SK-N-SH treated with all-trans-retinoic acid at 6 μM for 48 hours (cell line): ENCODE data around the gene TIAM1.

Experiments used
- ATAC-seq: fragments of 200-7000 bp; cut with Tn5 transposase; 3 replicates; pipeline ENCODE4 v1.9.1; 2020; ENCODE audit warnings: mild to moderate bottlenecking, moderate library complexity
- ARNTL ChIP-seq: fragments of 450-650 bp; formaldehyde crosslinking; IDR thresholded peaks from 2 replicates; pipeline ENCODE4 v1.5.0; 2020; ENCODE audit warnings: low read depth, mild to moderate bottlenecking, moderate library complexity, borderline replicate concordance
- CREB5 ChIP-seq: fragments of 250-450 bp; sonication (Bioruptor Pico); IDR thresholded peaks from 2 replicates; pipeline ENCODE4 v1.5.1; 2020; ENCODE audit warnings: low read depth, mild to moderate bottlenecking, moderate library complexity
- CSDC2 ChIP-seq: fragments of 250-450 bp; sonication (Bioruptor Pico); IDR thresholded peaks from 2 replicates; pipeline ENCODE4 v1.5.0; 2020; ENCODE audit warnings: mild to moderate bottlenecking, moderate library complexity
- ESRRG ChIP-seq: fragments of 250-450 bp; sonication (Bioruptor Pico); IDR thresholded peaks from 2 replicates; pipeline ENCODE4 v1.6.1; 2021; ENCODE audit warnings: mild to moderate bottlenecking
- GLIS3 ChIP-seq: fragments of 250-450 bp; sonication (Bioruptor Pico); IDR thresholded peaks from 2 replicates; pipeline ENCODE4 v1.5.0; 2020; ENCODE audit warnings: mild to moderate bottlenecking, moderate library complexity
- ISL1 ChIP-seq: fragments of 250-450 bp; sonication (Bioruptor Pico); IDR thresholded peaks from 2 replicates; pipeline ENCODE4 v2.1.2; 2022; ENCODE audit warnings: mild to moderate bottlenecking, moderate library complexity
- PPARA ChIP-seq: fragments of 250-450 bp; sonication (Bioruptor Pico); IDR thresholded peaks from 2 replicates; pipeline ENCODE4 v1.5.0; 2020; ENCODE audit warnings: mild to moderate bottlenecking, borderline replicate concordance
- RARB ChIP-seq: fragments of 250-450 bp; sonication (Bioruptor Pico); IDR thresholded peaks from 2 replicates; pipeline ENCODE4 v1.8.0; 2021; ENCODE audit warnings: mild to moderate bottlenecking, moderate library complexity
- SNAI2 ChIP-seq: fragments of 250-450 bp; sonication (Bioruptor Pico); IDR thresholded peaks from 2 replicates; pipeline ENCODE4 v1.5.0; 2020; ENCODE audit warnings: mild to moderate bottlenecking, moderate library complexity
- TCF4 ChIP-seq: fragments of 250-450 bp; sonication (Bioruptor Pico); IDR thresholded peaks from 2 replicates; pipeline ENCODE4 v1.8.0; 2021; ENCODE audit warnings: mild to moderate bottlenecking, moderate library complexity, borderline replicate concordance
- TOX ChIP-seq: fragments of 250-450 bp; sonication (Bioruptor Pico); IDR thresholded peaks from 2 replicates; pipeline ENCODE4 v1.8.0; 2021; ENCODE audit warnings: mild to moderate bottlenecking, moderate library complexity, borderline replicate concordance
- TSHZ2 ChIP-seq: fragments of 250-450 bp; sonication (Bioruptor Pico); IDR thresholded peaks from 2 replicates; pipeline ENCODE4 v1.5.0; 2020; ENCODE audit warnings: mild to moderate bottlenecking, moderate library complexity
- ZC3H10 ChIP-seq: fragments of 250-450 bp; sonication (Bioruptor Pico); IDR thresholded peaks from 2 replicates; pipeline ENCODE4 v1.5.1; 2021; ENCODE audit warnings: mild to moderate bottlenecking, moderate library complexity
- ZFP3 ChIP-seq: fragments of 250-450 bp; sonication (Bioruptor Pico); IDR thresholded peaks from 2 replicates; pipeline ENCODE4 v1.5.0; 2020; ENCODE audit warnings: mild to moderate bottlenecking, moderate library complexity
- ZFP30 ChIP-seq: fragments of 450-650 bp; formaldehyde crosslinking; IDR thresholded peaks from 2 replicates; pipeline ENCODE4 v1.5.0; 2022; ENCODE audit warnings: mild to moderate bottlenecking, moderate library complexity
- ZNF565 ChIP-seq: fragments of 450-650 bp; formaldehyde crosslinking; conservative IDR thresholded peaks from 2 replicates; pipeline ENCODE4 v1.5.0; 2020; ENCODE audit warnings: low read depth, mild to moderate bottlenecking, moderate library complexity
- ZNF70 ChIP-seq: fragments of 450-650 bp; formaldehyde crosslinking; IDR thresholded peaks from 2 replicates; pipeline ENCODE4 v1.5.0; 2020; ENCODE audit warnings: mild to moderate bottlenecking, moderate library complexity
- ZNF8 ChIP-seq: fragments of 450-650 bp; formaldehyde crosslinking; IDR thresholded peaks from 2 replicates; pipeline ENCODE4 v1.5.0; 2020; ENCODE audit warnings: mild to moderate bottlenecking, moderate library complexity
- TF ChIP-seq, protein P1 (sequence below): fragments of 250-450 bp; sonication (Bioruptor Pico); IDR thresholded peaks from 2 replicates; pipeline ENCODE4 v1.8.0; 2021; ENCODE audit warnings: low read depth, mild to moderate bottlenecking, moderate library complexity, borderline replicate concordance
- TF ChIP-seq, protein P2 (sequence below): fragments of 250-450 bp; sonication (Bioruptor Pico); IDR thresholded peaks from 2 replicates; pipeline ENCODE4 v1.8.0; 2020; ENCODE audit warnings: mild to moderate bottlenecking, moderate library complexity, borderline replicate concordance
- TF ChIP-seq, protein P3 (sequence below): fragments of 250-450 bp; sonication (Bioruptor Pico); IDR thresholded peaks from 2 replicates; pipeline ENCODE4 v1.5.1; 2021; ENCODE audit warnings: mild to moderate bottlenecking, moderate library complexity

TIAM1 gene

DNA sequence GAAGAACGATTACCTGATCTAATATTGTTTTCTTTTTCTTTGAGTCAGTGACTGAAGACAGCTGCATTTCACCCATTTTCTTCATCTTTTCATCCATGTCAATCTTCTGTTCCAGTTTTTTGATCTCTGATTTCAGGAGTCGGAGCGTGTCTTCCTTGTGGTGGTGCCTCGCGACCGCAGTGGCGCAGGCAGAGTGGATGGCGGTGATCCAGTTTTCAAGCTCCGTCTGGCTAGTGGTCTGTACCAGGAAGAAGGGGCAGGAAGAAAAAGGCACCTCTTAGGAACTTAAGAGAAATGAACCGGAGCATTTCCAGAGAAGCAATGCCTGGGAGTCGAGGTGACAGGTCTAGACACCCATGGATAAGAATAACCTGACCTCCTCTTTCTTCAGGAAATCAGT lies 118.3 kb downstream of the TIAM1 start:
- no peak for TF ChIP-seq SNAI2 (CRISPR knock-in tag)
- TF ChIP-seq TSHZ2, result no peak
- TF ChIP-seq TCF4 (CRISPR knock-in tag), result no peak
- TF ChIP-seq, protein P1, sequence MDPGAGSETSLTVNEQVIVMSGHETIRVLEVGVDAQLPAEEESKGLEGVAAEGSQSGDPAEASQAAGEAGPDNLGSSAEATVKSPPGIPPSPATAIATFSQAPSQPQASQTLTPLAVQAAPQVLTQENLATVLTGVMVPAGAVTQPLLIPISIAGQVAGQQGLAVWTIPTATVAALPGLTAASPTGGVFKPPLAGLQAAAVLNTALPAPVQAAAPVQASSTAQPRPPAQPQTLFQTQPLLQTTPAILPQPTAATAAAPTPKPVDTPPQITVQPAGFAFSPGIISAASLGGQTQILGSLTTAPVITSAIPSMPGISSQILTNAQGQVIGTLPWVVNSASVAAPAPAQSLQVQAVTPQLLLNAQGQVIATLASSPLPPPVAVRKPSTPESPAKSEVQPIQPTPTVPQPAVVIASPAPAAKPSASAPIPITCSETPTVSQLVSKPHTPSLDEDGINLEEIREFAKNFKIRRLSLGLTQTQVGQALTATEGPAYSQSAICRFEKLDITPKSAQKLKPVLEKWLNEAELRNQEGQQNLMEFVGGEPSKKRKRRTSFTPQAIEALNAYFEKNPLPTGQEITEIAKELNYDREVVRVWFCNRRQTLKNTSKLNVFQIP (CRISPR knock-in tag), result no peak
- no peak for TF ChIP-seq ISL1 (CRISPR knock-in tag)
- no peak for TF ChIP-seq ZFP3 (CRISPR knock-in tag)
- TF ChIP-seq ZNF565 (CRISPR knock-in tag), result no peak
- TF ChIP-seq TOX (CRISPR knock-in tag), result no peak
- TF ChIP-seq ARNTL, result no peak
- no peak for TF ChIP-seq ZFP30 (CRISPR knock-in tag)
- no peak for TF ChIP-seq ZNF70 (CRISPR knock-in tag)
- TF ChIP-seq GLIS3 (CRISPR knock-in tag), result no peak
- TF ChIP-seq CSDC2 (CRISPR knock-in tag), result no peak
- no peak for TF ChIP-seq CREB5 (CRISPR knock-in tag)
- no peak for TF ChIP-seq ZC3H10 (CRISPR knock-in tag)
- no peak for TF ChIP-seq RARB

GRCh38 chr21:31222142-31222541 lies 121.9 kb downstream of the TIAM1 start:
- ATAC-seq, result no peak
- TF ChIP-seq RARB, result no peak

More for the DNA sequence above, 118.3 kb downstream of the TIAM1 start:
- ATAC-seq, result no peak

GRCh38 chr21:31221043-31221442 lies 123.0 kb downstream of the TIAM1 start:
- ATAC-seq, result no peak
- TF ChIP-seq TOX (CRISPR knock-in tag), result no peak
- no peak for TF ChIP-seq RARB
- TF ChIP-seq, protein P2, sequence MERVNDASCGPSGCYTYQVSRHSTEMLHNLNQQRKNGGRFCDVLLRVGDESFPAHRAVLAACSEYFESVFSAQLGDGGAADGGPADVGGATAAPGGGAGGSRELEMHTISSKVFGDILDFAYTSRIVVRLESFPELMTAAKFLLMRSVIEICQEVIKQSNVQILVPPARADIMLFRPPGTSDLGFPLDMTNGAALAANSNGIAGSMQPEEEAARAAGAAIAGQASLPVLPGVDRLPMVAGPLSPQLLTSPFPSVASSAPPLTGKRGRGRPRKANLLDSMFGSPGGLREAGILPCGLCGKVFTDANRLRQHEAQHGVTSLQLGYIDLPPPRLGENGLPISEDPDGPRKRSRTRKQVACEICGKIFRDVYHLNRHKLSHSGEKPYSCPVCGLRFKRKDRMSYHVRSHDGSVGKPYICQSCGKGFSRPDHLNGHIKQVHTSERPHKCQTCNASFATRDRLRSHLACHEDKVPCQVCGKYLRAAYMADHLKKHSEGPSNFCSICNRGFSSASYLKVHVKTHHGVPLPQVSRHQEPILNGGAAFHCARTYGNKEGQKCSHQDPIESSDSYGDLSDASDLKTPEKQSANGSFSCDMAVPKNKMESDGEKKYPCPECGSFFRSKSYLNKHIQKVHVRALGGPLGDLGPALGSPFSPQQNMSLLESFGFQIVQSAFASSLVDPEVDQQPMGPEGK, result no peak
- TF ChIP-seq, protein P1 (CRISPR knock-in tag), result no peak
- TF ChIP-seq PPARA (CRISPR knock-in tag), result no peak
- TF ChIP-seq ARNTL, result no peak
- TF ChIP-seq, protein P3, sequence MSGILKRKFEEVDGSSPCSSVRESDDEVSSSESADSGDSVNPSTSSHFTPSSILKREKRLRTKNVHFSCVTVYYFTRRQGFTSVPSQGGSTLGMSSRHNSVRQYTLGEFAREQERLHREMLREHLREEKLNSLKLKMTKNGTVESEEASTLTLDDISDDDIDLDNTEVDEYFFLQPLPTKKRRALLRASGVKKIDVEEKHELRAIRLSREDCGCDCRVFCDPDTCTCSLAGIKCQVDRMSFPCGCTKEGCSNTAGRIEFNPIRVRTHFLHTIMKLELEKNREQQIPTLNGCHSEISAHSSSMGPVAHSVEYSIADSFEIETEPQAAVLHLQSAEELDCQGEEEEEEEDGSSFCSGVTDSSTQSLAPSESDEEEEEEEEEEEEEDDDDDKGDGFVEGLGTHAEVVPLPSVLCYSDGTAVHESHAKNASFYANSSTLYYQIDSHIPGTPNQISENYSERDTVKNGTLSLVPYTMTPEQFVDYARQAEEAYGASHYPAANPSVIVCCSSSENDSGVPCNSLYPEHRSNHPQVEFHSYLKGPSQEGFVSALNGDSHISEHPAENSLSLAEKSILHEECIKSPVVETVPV, result no peak
- TF ChIP-seq ZFP30 (CRISPR knock-in tag), result no peak
- no peak for TF ChIP-seq ZNF565 (CRISPR knock-in tag)
- no peak for TF ChIP-seq CSDC2 (CRISPR knock-in tag)
- TF ChIP-seq ESRRG (CRISPR knock-in tag), result no peak
- no peak for TF ChIP-seq ZFP3 (CRISPR knock-in tag)
- TF ChIP-seq ZNF8, result no peak
- TF ChIP-seq ZC3H10 (CRISPR knock-in tag), result no peak
- no peak for TF ChIP-seq SNAI2 (CRISPR knock-in tag)
- TF ChIP-seq, all 23 proteins: peak for 0
